GM04503 (cell line): ENCODE data around the gene KRT9.
"Not testable (repeated sequence)": the region's sequence is repeated elsewhere in the genome, so short reads cannot be mapped to it uniquely, and the experiment has no call there.

Experiments used
- DNase-seq: peaks from one replicate; pipeline ENCODE4 v3.0.0-alpha.2; 2012; ENCODE audit warnings: low read depth

The KRT9 gene

GRCh38 chr17:41571561-41572434 lies at the start of gene KRT9:
TSS of gene KRT9 (minus strand) at chr17:41572059. CDS start at chr17:41571992, 67 bp downstream.
- DNase-seq: no peak

GRCh38 chr17:41621435-41621817 lies 49.6 kb upstream of the KRT9 start:
- DNase-seq: not testable (repeated sequence)

- no peak for DNase-seq
Observed at GRCh38 chr17:41620583-41621434, 49.0 kb upstream of the KRT9 start.

GRCh38 chr17:41619927-41620582 lies 48.2 kb upstream of the KRT9 start:
- DNase-seq: not testable (repeated sequence)

GRCh38 chr17:41619036-41619926 lies 47.4 kb upstream of the KRT9 start:
- DNase-seq: no peak

GRCh38 chr17:41618341-41619035 lies 46.6 kb upstream of the KRT9 start:
- no peak for DNase-seq

GRCh38 chr17:41617698-41618097 lies 45.8 kb upstream of the KRT9 start:
- DNase-seq: no peak

GRCh38 chr17:41617136-41617535 lies 45.3 kb upstream of the KRT9 start:
- DNase-seq: no peak

- not testable (repeated sequence) for DNase-seq
Observed at GRCh38 chr17:41616486-41616885, 44.6 kb upstream of the KRT9 start.

GRCh38 chr17:41615454-41615853 lies 43.6 kb upstream of the KRT9 start:
- DNase-seq: no peak

GRCh38 chr17:41614767-41615166 lies 42.9 kb upstream of the KRT9 start:
- not testable (repeated sequence) for DNase-seq

GRCh38 chr17:41614098-41614497 lies 42.2 kb upstream of the KRT9 start:
- DNase-seq: no peak

- no peak for DNase-seq
Observed at GRCh38 chr17:41613277-41614082, 41.6 kb upstream of the KRT9 start.

GRCh38 chr17:41612376-41613160 lies 40.7 kb upstream of the KRT9 start, which contains the start of gene KRT16:
TSS of gene KRT16 (minus strand) at chr17:41612767. CDS start at chr17:41612688, 79 bp downstream.
- DNase-seq: not testable (repeated sequence)

- no peak for DNase-seq
Observed at GRCh38 chr17:41610965-41611640, 39.2 kb upstream of the KRT9 start.

GRCh38 chr17:41610061-41610517 lies 38.2 kb upstream of the KRT9 start:
- DNase-seq: not testable (repeated sequence)

- DNase-seq: not testable (repeated sequence)
Observed at GRCh38 chr17:41606930-41607329, 35.1 kb upstream of the KRT9 start.

GRCh38 chr17:41602524-41602923 lies 30.7 kb upstream of the KRT9 start:
- DNase-seq: no peak
